Measurements from ENCODE around the gene TMEM63B.

Gene TMEM63B

GRCh38 chr6:44127186-44128019 lies at the start of gene TMEM63B, which contains the start of gene MRPL14:
TSS of gene TMEM63B (plus strand) at chr6:44127554. CDS start at chr6:44134585, 7,031 bp downstream.
TSS of gene MRPL14 (minus strand) at chr6:44127452. CDS start at chr6:44116611, 10,841 bp downstream.
- TF ChIP-seq PATZ1 (CRISPR knock-in tag; IDR thresholded peaks at IDR 0.05; ENCODE audit: borderline replicate concordance) (no peak), TSHZ2 (CRISPR knock-in tag; IDR thresholded peaks at IDR 0.05) (no peak), CREB5 (CRISPR knock-in tag; IDR thresholded peaks at IDR 0.05; ENCODE audit: low read depth) (no peak), ZFP3 (CRISPR knock-in tag; IDR thresholded peaks at IDR 0.05) (no peak), ZFP30 (CRISPR knock-in tag; IDR thresholded peaks at IDR 0.05) (no peak)
- ATAC-seq = peak; percentile 88

- no peak for TF ChIP-seq BACH2 (CRISPR knock-in tag; IDR thresholded peaks at IDR 0.05; ENCODE audit: borderline replicate concordance)
- no peak for TF ChIP-seq SNAI2 (CRISPR knock-in tag; IDR thresholded peaks at IDR 0.05)
- no peak for TF ChIP-seq RARB (CRISPR knock-in tag; IDR thresholded peaks at IDR 0.05)
- no peak for TF ChIP-seq ZFP30 (CRISPR knock-in tag; IDR thresholded peaks at IDR 0.05)
- TF ChIP-seq CREB5 (CRISPR knock-in tag; IDR thresholded peaks at IDR 0.05; ENCODE audit: low read depth) = no peak
- TF ChIP-seq POU6F1 (CRISPR knock-in tag; IDR thresholded peaks at IDR 0.05; ENCODE audit: borderline replicate concordance, low read depth) = no peak
- TF ChIP-seq ZC3H10 (CRISPR knock-in tag; IDR thresholded peaks at IDR 0.05) = no peak
- no peak for TF ChIP-seq CSRNP3 (CRISPR knock-in tag; IDR thresholded peaks at IDR 0.05)
- TF ChIP-seq PPARA (CRISPR knock-in tag; IDR thresholded peaks at IDR 0.05; ENCODE audit: borderline replicate concordance) = no peak
- no peak for TF ChIP-seq GLIS3 (CRISPR knock-in tag; IDR thresholded peaks at IDR 0.05)
- no peak for TF ChIP-seq TOX (CRISPR knock-in tag; IDR thresholded peaks at IDR 0.05; ENCODE audit: borderline replicate concordance)
- no peak for TF ChIP-seq OSR1 (CRISPR knock-in tag; IDR thresholded peaks at IDR 0.05)
- no peak for TF ChIP-seq TCF4 (CRISPR knock-in tag; IDR thresholded peaks at IDR 0.05; ENCODE audit: borderline replicate concordance)
- no peak for TF ChIP-seq ZFP3 (CRISPR knock-in tag; IDR thresholded peaks at IDR 0.05)
- ATAC-seq = no peak
These were observed 49.0 kb upstream of the TMEM63B start for GRCh38 chr6:44078219-44078826.

Data from SK-N-SH treated with all-trans-retinoic acid at 6 μM for 48 hours (cell line).